Kidney capillary endothelial cell (primary cell): ENCODE data around the gene RPL22.

ENCODE experiments used
- DNase-seq: peaks from one replicate; pipeline ENCODE4 v3.0.0-alpha.2; 2018; ENCODE audit warnings: low spot score

The RPL22 gene

GRCh38 chr1:6200188-6200809, 904 bp upstream of the RPL22 start:
- no peak for DNase-seq

- DNase-seq = no peak
Observed at GRCh38 chr1:6198646-6199297, 623 bp downstream of the RPL22 start.

GRCh38 chr1:6197746-6198427, 1.5 kb downstream of the RPL22 start:
- DNase-seq = no peak

DNA sequence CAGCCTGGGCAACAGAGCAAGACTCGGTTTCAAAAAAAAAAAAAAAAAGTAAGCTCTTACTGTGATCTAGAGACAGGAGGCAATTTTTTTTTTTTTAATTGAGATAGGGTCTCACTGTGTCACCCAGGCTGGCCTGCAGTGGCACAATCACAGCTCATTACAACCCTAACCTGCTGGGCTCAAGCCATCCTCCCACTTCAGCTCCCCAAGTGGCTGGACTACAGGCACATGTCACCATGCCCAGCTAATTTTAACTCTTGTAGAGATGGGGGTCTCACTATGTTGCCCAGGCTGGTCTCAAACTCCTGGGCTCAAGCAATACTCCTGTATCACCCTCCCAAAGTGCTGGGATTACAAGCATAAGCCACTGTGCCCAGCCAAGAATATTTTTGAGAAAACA, 7.4 kb downstream of the RPL22 start:
- DNase-seq = no peak

- no peak for DNase-seq
Observed at GRCh38 chr1:6188466-6188865, 10.9 kb downstream of the RPL22 start.

DNA sequence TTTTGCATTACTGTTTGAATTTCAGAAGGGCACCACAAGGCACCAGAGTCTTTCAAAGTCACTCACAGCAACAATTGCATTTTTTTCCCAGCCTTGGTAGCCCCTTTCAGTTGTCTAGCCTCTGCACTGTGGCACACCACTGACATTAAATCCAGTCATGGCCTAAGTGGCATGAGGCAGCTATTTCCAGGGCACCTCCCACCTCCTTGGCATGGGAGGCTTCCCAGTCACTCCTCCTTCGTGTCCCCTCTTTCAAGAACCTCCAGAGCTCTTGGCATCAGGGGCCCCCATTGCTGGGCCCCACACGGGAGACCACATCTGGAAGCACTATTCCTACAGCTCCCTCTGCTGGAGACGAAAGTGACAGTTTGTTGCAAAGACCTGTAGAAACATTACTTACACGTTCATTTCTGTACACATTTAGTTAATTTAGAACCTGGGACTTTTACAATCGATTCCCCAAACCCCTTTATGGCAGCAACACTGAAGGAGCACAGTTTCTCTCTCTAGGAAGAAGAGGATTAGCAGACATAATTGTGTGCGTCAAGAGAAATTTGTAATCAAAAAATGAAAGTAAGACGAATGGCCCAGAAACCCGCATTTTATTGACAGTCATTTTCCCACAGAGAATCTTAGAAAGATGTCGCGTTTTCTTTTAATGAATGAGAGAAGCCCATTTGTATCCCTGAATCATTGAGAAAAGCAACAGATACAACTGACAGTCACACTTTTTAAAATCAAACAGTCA, 13.6 kb downstream of the RPL22 start:
- no peak for DNase-seq

DNA sequence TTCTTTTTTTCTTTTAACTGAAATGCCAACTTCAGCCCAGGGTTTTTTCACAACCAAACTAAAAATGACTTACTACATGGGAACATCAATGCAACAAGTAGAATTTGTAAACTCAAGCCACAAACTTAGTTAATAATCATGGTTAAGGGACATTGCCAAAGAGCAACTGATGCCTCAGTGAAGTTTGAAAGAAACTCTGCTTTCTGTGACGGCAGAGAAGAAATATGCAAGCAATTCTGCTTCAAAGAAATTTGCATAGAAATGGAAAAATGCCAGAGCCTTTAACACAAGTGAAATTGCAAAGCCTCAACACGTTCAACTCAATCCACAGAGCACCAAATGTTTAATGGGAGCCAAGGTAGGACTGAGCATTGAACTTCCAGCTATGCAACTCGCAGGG, 14.2 kb downstream of the RPL22 start:
- DNase-seq = no peak

- no peak for DNase-seq
Observed at GRCh38 chr1:6184083-6184783, 15.2 kb downstream of the RPL22 start.

GRCh38 chr1:6183520-6183989, 15.8 kb downstream of the RPL22 start:
- no peak for DNase-seq

GRCh38 chr1:6181347-6181770, 18.0 kb downstream of the RPL22 start:
- DNase-seq = no peak

DNA sequence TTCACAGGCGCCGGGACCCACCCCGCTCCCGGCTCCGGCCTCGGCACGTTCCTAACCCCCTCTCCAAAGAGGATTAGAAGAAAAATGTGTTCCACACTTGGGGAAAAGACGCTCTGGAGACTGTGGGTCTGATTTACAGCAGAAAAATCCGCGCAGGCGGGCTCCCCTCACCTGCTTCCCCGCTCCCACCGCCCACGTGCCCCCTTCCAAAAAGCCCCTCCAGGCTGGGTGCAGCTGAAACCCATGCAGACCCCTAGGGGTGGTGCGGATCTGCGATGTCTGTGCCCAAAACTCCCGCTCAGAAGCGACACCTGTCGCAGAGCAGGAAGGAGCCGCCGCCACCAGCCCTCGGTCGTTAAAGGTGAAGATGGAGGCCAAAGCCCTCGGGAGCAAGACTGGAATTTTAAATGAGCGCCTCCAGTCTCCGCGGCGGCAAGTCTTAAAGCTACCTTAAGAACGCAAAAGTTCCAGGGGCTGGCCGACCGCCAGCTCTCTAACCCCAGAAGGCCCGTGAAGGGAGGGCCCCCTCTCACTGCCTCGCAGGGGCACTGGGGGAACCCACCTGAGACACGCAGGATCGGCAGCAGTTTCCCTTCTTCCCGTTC, 18.6 kb downstream of the RPL22 start:
- DNase-seq = no peak

DNA sequence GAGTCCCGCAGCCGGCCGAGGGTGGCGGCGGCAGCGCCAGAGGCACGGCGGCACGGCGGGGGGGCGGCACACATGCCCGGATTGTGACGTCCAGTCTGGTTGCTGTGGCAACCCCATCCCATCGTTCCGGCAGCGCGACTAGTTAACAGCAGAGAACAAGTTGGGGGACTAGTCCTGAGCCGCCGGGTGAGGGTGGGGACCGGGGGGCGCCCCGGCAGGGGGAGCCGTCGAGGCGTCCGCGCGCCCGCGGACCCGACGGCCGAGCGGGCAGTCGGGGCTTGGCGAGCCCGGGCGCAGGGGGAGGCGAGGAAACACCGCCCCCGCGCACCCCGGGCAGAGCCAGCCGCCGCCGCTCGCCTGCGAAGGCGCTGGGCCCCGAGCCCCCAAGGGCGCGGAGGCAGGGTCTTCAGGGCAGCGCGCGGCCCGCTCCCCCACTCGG, 19.1 kb downstream of the RPL22 start, which contains the start of gene CHD5:
Gene CHD5, minus strand, starts transcription at position 54 of the 439 bp plus-strand sequence. CDS start 298 bp downstream, outside the sequence.
- DNase-seq = no peak

- no peak for DNase-seq
Observed at GRCh38 chr1:6179564-6180175, 19.7 kb downstream of the RPL22 start.

DNA sequence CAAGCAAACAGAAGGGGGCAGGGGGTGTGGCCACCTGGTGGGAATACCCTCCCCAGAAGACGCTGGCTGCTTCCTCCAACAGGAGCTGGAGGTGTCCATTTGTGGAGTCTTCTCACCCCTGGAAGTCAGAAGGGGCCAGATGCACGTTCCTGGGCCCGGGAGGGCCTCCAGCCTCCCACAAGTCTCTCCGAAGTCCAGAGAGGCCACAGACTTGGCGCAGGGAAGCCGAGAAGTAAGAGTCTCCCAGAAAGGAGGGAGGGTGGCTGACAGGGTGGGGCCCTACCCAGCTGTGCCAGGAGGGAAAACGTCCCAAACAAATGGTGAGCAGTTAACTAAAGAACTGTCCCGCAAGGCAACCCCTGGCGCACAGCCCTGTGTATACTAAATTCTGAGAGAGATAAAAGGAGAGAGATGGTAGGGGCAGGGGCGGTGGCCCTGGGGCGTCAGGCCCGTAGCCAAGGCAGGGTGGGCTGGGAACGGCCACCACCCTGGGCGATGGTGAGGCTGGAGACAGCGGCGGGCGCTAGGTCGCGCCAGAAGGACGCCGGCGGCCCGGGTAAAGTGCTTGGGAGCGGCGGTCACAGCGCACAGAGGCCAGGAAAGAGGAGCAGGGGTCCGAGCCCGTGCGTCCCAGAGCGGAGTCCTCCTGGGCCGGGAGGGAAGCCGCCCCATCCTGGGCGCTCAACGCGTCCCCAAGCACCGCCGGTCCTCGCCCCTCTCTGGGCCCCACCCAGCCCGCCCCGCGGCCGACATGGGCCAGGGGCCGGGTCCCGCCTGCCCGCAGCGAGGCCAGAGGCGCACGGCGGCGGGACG, 20.4 kb downstream of the RPL22 start:
- no peak for DNase-seq

- no peak for DNase-seq
Observed at GRCh38 chr1:6177681-6178380, 21.6 kb downstream of the RPL22 start.

DNA sequence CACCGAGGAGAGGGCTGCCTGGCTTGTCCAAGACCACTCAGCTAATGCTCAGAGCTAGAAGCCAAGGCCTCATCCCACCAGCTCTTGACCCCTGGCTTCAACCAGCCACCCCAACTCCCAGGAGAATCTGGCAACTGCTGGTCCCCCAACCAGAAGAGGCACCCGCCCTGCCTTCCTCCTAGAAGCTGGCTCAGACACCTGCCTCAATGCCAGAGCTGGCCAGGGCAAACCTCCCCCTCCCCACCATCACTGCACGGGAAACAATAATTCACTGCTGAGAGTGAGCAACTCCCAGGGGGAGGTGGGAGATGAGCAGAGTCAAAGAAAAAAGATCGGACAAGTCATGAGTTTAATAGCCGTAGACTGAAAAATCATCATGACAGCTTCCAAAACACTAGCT, 22.6 kb downstream of the RPL22 start:
- no peak for DNase-seq

- DNase-seq = no peak
Observed at GRCh38 chr1:6175411-6175828, 24.0 kb downstream of the RPL22 start.

DNA sequence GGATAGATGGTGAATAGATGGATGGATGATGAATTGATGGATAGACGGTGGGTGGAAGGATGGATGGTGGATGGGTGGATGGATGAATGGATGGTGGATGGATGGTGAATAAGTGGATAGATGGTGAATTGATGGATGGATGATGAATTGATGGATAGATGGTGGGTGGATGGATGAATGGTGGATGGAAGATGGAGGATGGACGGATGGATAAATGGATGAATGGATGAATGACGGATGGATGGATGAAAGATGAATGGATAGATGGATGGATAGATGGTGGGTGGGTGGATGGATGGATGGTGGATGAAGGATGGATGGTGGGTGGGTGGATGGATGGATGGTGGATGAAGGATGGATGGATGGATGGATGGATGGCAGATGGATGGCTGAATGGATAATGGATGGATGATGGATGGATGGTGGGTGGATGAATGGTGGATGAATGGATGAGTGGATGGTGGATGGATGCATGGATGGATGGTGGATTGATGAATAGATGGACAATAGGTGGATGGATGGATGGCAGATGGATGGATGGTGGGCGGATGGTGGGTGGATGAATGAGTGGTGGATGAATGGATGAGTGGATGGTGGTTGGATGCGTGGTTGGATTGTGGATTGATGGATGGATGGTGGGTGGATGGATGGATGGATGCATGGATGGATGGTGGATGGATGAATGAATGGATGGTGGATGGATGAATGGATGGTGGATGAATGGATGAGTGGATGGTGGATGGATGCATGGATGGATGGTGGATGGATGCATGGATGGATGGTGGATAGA, 24.6 kb downstream of the RPL22 start:
- no peak for DNase-seq

GRCh38 chr1:6172549-6172948, 26.8 kb downstream of the RPL22 start:
- no peak for DNase-seq
